Activated naive CD8-positive, alpha-beta T cell treated with anti-CD3 and anti-CD28 coated beads, Interleukin-2, amount 10 ng/mL, durations not matched to agents 7 days and 5 days (primary cell): ENCODE data around the gene TIMP3. TPM values are rescaled to one million over a fixed set of nuclear protein-coding genes. Genes with fewer than 3 reads are reported as not detected.

Experiments
- ATAC-seq: fragments of 150-1000 bp; cut with Tn5 transposase; one replicate; pipeline ENCODE4 v1.10.0; 2021; ENCODE audit warnings: low read depth, moderate library complexity
- POLR2A ChIA-PET: fragments of 350-600 bp; sonication (Branson Sonifier 250); formaldehyde crosslinking; loops from one replicate; lab custom pipeline; 2021; ENCODE audit warnings: antibody characterized with exemption; lab: Charles Lee
- DNase-seq: peaks from one replicate; pipeline ENCODE4 v3.0.0; 2021
- H3K27ac Mint-ChIP-seq: one replicate; pipeline ENCODE4 v1.8.0; 2022; ENCODE audit warnings: mild to moderate bottlenecking, mixed read lengths
- H3K27me3 Mint-ChIP-seq: one replicate; pipeline ENCODE4 v1.8.0; 2022; ENCODE audit warnings: mild to moderate bottlenecking, moderate library complexity, mixed read lengths
- H3K36me3 Mint-ChIP-seq: one replicate; pipeline ENCODE4 v1.8.0; 2021; ENCODE audit warnings: mild to moderate bottlenecking, mixed read lengths
- H3K4me1 Mint-ChIP-seq: one replicate; pipeline ENCODE4 v1.8.0; 2021; ENCODE audit warnings: mixed read lengths
- H3K4me3 Mint-ChIP-seq: one replicate; pipeline ENCODE4 v1.8.0; 2022; ENCODE audit warnings: mild to moderate bottlenecking, moderate library complexity, mixed read lengths
- H3K9me3 Mint-ChIP-seq: one replicate; pipeline ENCODE4 v1.8.0; 2021; ENCODE audit warnings: mixed read lengths
- total RNA-seq, 2 experiments: library from RNA; stranded (reverse); gene quantifications; one replicate each; pipeline ENCODE4 v1.2.3, GENCODE V29; 2021

Gene TIMP3
- total RNA-seq, 2 experiments from 2014 or later, result 0.36 to 0.37 TPM

GRCh38 chr22:32852395-32853251 is 51.1 kb downstream of the TIMP3 start:
- Mint-ChIP-seq H3K4me3 (no peak overlapping the region), H3K27ac (no peak overlapping the region), H3K27me3 (no peaks in the 10 kb centered on the region), H3K9me3 (no peaks in the 10 kb centered on the region), H3K4me1 (peaks cover 5% of the 10 kb centered on the region), H3K36me3 (no peaks in the 10 kb centered on the region)
- POLR2A ChIA-PET, result no interaction called here
- DNase-seq (no peak), ATAC-seq (no peak)

- no peaks in the 10 kb centered on the region for H3K27me3 Mint-ChIP-seq
- H3K27ac Mint-ChIP-seq, result no peak overlapping the region
- no peaks in the 10 kb centered on the region for H3K9me3 Mint-ChIP-seq
- no peak for DNase-seq
- no peaks in the 10 kb centered on the region for H3K4me1 Mint-ChIP-seq
- POLR2A ChIA-PET, result no interaction called here
- ATAC-seq, result no peak
- H3K36me3 Mint-ChIP-seq, result no peaks in the 10 kb centered on the region
- H3K4me3 Mint-ChIP-seq, result no peak overlapping the region
Observed at GRCh38 chr22:32853662-32854061, 52.2 kb downstream of the TIMP3 start.

GRCh38 chr22:32854351-32854804 is 52.9 kb downstream of the TIMP3 start:
- no peak for ATAC-seq
- no peaks in the 10 kb centered on the region for H3K9me3 Mint-ChIP-seq
- no peaks in the 10 kb centered on the region for H3K4me1 Mint-ChIP-seq
- no peak overlapping the region for H3K4me3 Mint-ChIP-seq
- POLR2A ChIA-PET, result no interaction called here
- H3K27me3 Mint-ChIP-seq, result no peaks in the 10 kb centered on the region
- DNase-seq, result no peak
- H3K36me3 Mint-ChIP-seq, result no peaks in the 10 kb centered on the region
- no peak overlapping the region for H3K27ac Mint-ChIP-seq

- Mint-ChIP-seq H3K27me3 (no peaks in the 10 kb centered on the region), H3K4me1 (no peaks in the 10 kb centered on the region), H3K9me3 (no peaks in the 10 kb centered on the region), H3K27ac (no peak overlapping the region), H3K4me3 (no peak overlapping the region), H3K36me3 (no peaks in the 10 kb centered on the region)
- POLR2A ChIA-PET, result no interaction called here
- no peak for ATAC-seq
- DNase-seq, result no peak
Observed at GRCh38 chr22:32855045-32855756, 53.7 kb downstream of the TIMP3 start.

- ATAC-seq (no peak), DNase-seq (no peak)
- Mint-ChIP-seq H3K4me3 (no peak overlapping the region), H3K9me3 (no peaks in the 10 kb centered on the region), H3K27ac (no peak overlapping the region), H3K36me3 (no peaks in the 10 kb centered on the region), H3K4me1 (no peaks in the 10 kb centered on the region), H3K27me3 (no peaks in the 10 kb centered on the region)
- POLR2A ChIA-PET, result no interaction called here
Observed at GRCh38 chr22:32858121-32858703, 56.7 kb downstream of the TIMP3 start.

GRCh38 chr22:32858957-32859356 is 57.5 kb downstream of the TIMP3 start:
- Mint-ChIP-seq H3K36me3 (no peaks in the 10 kb centered on the region), H3K27ac (no peak overlapping the region), H3K4me1 (no peaks in the 10 kb centered on the region), H3K9me3 (no peaks in the 10 kb centered on the region), H3K4me3 (no peak overlapping the region), H3K27me3 (no peaks in the 10 kb centered on the region)
- ATAC-seq (no peak), DNase-seq (no peak)
- POLR2A ChIA-PET, result no interaction called here

GRCh38 chr22:32859743-32860142 is 58.2 kb downstream of the TIMP3 start:
- Mint-ChIP-seq H3K27me3 (no peaks in the 10 kb centered on the region), H3K9me3 (no peaks in the 10 kb centered on the region), H3K36me3 (no peaks in the 10 kb centered on the region), H3K27ac (no peak overlapping the region), H3K4me1 (no peaks in the 10 kb centered on the region), H3K4me3 (no peak overlapping the region)
- ATAC-seq (no peak), DNase-seq (no peak)
- POLR2A ChIA-PET, result no interaction called here

GRCh38 chr22:32861330-32861729 is 59.8 kb downstream of the TIMP3 start:
- Mint-ChIP-seq H3K4me1 (no peaks in the 10 kb centered on the region), H3K4me3 (no peak overlapping the region), H3K27me3 (no peaks in the 10 kb centered on the region), H3K27ac (no peak overlapping the region), H3K36me3 (no peaks in the 10 kb centered on the region), H3K9me3 (no peaks in the 10 kb centered on the region)
- POLR2A ChIA-PET, result no interaction called here
- DNase-seq (no peak), ATAC-seq (no peak)

GRCh38 chr22:32862083-32862482 is 60.6 kb downstream of the TIMP3 start:
- Mint-ChIP-seq H3K27ac (no peak overlapping the region), H3K4me1 (no peaks in the 10 kb centered on the region), H3K9me3 (no peaks in the 10 kb centered on the region), H3K4me3 (no peak overlapping the region), H3K27me3 (no peaks in the 10 kb centered on the region), H3K36me3 (no peaks in the 10 kb centered on the region)
- DNase-seq (no peak), ATAC-seq (no peak)
- POLR2A ChIA-PET, result no interaction called here

GRCh38 chr22:32862936-32863661 is 61.6 kb downstream of the TIMP3 start:
- Mint-ChIP-seq H3K4me1 (no peaks in the 10 kb centered on the region), H3K27ac (no peak overlapping the region), H3K9me3 (no peaks in the 10 kb centered on the region), H3K36me3 (no peaks in the 10 kb centered on the region), H3K4me3 (no peak overlapping the region), H3K27me3 (no peaks in the 10 kb centered on the region)
- POLR2A ChIA-PET, result no interaction called here
- ATAC-seq (no peak), DNase-seq (no peak)

GRCh38 chr22:32864041-32864440 is 62.5 kb downstream of the TIMP3 start:
- POLR2A ChIA-PET, result no interaction called here
- H3K4me1 Mint-ChIP-seq, result no peaks in the 10 kb centered on the region
- DNase-seq, result no peak
- H3K36me3 Mint-ChIP-seq, result no peaks in the 10 kb centered on the region
- no peak overlapping the region for H3K27ac Mint-ChIP-seq
- no peak overlapping the region for H3K4me3 Mint-ChIP-seq
- H3K27me3 Mint-ChIP-seq, result no peaks in the 10 kb centered on the region
- no peak for ATAC-seq
- no peaks in the 10 kb centered on the region for H3K9me3 Mint-ChIP-seq

GRCh38 chr22:32864596-32864995 is 63.1 kb downstream of the TIMP3 start:
- DNase-seq (no peak), ATAC-seq (no peak)
- Mint-ChIP-seq H3K4me3 (no peak overlapping the region), H3K36me3 (no peaks in the 10 kb centered on the region), H3K9me3 (no peaks in the 10 kb centered on the region), H3K27me3 (peaks cover 2% of the 10 kb centered on the region), H3K27ac (no peak overlapping the region), H3K4me1 (no peaks in the 10 kb centered on the region)
- POLR2A ChIA-PET, result no interaction called here

- Mint-ChIP-seq H3K9me3 (no peaks in the 10 kb centered on the region), H3K27me3 (peaks cover 2% of the 10 kb centered on the region), H3K4me1 (no peaks in the 10 kb centered on the region), H3K27ac (no peak overlapping the region), H3K36me3 (no peaks in the 10 kb centered on the region), H3K4me3 (no peak overlapping the region)
- no peak for DNase-seq
- ATAC-seq, result no peak
- POLR2A ChIA-PET, result no interaction called here
Observed at GRCh38 chr22:32866953-32867352, 65.4 kb downstream of the TIMP3 start.
